NOMO-1 treated with dmso at 0.1 percent for 144 hours (cell line): ENCODE data around the gene MSANTD7.

Experiments
- DNase-seq: peaks from one replicate; lab custom pipeline; 2025; ENCODE audit not compliant: unreplicated experiment; lab: John Stamatoyannopoulos, UW

Gene MSANTD7

DNA sequence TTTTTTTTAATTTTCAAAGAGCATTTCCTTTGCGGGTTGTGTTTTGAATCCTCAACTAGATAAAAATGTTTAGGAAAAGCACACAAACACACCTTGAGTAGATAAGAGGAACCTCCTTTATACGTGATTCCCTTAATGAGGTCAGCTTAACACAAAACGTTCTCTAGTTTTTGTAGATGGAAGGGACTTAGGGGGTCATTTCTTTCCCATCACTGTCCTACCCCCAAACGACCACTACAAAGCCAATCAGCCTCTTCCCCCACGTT is 41.8 kb downstream of the MSANTD7 start:
- no peak for DNase-seq

DNA sequence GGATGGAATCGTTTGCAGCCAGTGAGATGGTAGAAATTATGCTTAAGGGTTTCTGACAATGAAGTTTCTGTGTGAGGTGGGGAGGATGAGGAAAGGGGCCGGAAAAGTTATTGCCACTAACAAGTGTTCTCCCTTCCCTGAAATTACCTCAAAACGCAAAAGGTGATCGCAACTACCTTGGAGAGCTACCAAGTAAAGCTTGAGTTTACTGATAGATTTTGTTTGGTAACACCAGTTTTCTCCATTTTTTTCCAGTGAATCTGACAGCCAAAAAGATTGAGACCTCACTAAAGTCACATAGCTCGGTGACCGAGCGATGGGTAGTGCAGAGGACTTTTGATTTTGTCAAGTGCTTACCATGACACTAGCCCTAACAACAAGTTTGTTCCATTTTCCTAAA is 42.1 kb downstream of the MSANTD7 start:
- no peak for DNase-seq

DNA sequence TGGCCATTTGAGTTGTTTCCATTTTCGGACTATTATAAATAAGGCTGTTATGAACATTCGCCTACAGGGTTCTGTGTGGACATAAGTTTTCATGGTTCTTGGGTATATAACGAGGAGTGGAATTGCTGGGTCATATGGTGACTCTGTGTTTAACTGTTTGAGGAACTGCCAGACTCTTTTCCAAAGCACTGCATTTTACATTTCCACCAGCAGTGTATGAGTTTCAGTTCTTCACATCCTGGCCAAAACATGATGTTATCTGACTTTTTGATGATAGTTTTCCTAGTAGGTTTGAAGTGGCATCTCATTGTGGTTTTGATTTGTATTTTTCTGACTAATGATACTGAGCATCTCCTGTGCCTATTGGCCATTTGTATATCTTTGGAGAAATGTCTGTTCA is 46.0 kb downstream of the MSANTD7 start:
- no peak for DNase-seq
